ENCODE measurements around the gene SETD6.
"Not testable (repeated sequence)": the region's sequence is repeated elsewhere in the genome, so short reads cannot be mapped to it uniquely, and the experiment has no call there.

The SETD6 gene

GRCh38 chr16:58515125-58515870 lies at the start of gene SETD6:
SETD6 (plus strand) TSS chr16:58515517; CDS start chr16:58515538, 21 bp downstream.
- DNase-seq (ENCODE audit: low read depth in 3 of 3) = peak; percentile 46 to 80 (median 63)

- no peak for DNase-seq (ENCODE audit: low read depth in 3 of 3)
These were observed 49.5 kb upstream of the SETD6 start for GRCh38 chr16:58465817-58466216.

DNA sequence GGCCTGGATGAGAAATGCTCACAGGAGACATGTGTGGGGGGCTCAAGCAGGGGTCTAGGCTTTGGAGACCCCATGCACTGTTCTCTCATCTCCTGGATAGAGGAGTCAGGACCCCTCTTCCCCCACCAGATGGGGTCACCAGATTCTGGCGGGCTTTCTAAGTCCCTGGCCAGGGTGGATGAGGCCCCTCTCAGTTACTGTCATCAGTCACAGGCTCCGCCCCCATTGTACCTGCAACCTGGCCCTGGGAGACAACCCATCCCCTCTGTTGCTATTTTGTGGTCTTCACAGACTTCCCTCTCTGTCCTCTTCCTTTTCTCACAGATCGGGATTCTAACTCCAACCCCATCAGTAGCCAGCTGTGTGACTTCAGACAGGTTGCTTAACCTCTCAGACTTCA lies 48.9 kb upstream of the SETD6 start:
- DNase-seq (ENCODE audit: low read depth in 3 of 3) = no peak

GRCh38 chr16:58467905-58468304 lies 47.4 kb upstream of the SETD6 start:
- no peak for DNase-seq (ENCODE audit: low read depth in 3 of 3)

DNA sequence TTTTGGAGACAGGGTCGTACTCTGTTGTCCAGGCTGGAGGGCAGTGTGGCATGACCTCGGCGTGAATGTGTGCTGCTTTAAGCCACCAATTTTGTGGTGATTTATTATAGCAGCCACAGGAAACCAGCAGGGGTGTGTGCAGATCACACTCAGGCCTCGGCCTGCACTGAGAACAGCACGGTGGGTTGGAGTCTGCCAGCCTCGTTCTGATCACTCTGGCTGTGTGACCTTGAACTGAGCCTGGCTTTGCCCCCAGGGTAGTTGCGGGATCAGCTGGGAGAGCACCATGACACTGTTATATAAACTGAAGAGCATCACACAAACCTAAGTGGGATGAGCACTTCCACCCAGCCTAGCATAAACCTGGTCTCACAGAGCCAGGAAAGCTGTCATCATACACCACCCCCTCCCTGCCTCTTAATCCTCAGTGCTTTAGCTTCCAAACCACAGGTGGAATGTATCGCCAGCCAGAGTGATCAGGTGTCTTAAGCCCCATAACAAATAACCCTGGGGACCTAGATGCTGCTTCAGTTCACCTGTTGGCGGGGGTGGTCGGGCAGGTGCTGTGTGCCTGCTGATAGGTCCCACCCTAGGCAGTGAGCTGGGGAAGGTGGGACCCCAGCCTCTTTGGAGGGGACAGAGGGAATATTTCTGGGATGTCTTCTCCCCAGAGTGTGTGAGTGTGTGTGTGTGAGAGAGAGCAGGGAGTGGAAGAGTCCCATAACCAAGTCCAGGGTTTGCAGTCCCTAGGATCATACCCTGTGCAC lies 43.9 kb upstream of the SETD6 start:
- no peak for DNase-seq (ENCODE audit: low read depth in 3 of 3)

DNA sequence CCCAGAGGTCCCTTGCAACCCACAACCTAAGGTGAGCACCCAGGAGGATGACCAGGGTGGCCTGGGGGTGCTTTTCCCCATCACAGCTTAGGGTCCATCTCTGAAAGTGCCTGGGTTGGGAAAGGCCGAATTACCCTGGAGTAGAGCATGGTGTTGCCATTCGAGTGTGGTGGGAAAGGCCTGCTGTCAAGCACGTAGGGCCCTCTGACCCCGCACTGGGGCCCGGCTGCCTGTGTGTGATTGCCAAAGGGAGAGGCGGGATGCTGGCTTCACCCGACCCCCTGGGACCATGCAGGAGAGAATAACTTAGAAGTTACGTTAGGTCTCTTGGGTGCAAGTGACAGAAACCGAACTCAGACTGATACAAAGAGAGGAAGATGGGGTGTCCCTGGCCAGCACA lies 43.1 kb upstream of the SETD6 start:
- DNase-seq (ENCODE audit: low read depth in 3 of 3) = no peak

DNA sequence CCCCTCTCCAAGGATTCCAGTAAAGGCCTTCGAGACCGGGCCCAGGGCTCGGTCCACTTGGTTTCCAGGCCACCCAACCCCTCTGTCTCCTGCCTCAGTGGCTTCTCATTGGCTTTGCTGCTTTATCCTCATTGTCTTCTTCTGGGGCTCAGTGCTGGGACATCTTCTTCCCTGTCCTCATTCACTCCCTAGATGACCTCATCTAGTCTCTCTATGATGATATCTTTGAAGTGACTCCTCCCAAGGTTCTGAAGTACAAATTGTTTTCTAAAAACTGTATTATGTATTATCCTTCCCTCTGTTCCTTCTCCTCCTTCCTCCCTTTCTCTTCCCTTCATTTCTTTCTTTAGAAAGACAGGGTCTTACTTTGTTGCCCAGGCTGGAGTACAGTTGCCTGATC lies 42.5 kb upstream of the SETD6 start:
- DNase-seq (ENCODE audit: low read depth in 3 of 3) = no peak

DNA sequence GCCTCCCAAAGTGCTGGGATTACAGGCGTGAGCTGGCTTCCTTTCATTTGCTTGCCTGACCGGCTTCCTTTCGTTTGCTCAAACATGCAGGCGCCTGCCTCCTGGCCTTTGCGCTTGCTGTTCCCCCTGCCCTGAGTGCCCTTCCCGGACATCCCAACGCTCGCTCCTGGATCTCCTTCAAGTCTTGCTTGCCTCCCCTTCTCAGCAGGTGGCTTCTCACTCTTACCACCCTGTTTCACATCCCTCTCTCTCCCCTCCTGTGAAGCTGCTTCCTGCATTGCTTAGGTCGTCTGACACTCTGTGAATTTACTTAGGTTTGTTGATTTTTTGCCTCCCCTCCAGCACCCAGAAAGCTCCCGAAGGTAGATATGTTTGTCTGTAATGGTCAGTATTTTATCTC lies 41.0 kb upstream of the SETD6 start:
- no peak for DNase-seq (ENCODE audit: low read depth in 3 of 3)

- DNase-seq (ENCODE audit: low read depth in 3 of 3) = no peak
These were observed 40.2 kb upstream of the SETD6 start for GRCh38 chr16:58475091-58475619.

GRCh38 chr16:58476791-58477190 lies 38.5 kb upstream of the SETD6 start:
- DNase-seq (ENCODE audit: low read depth in 3 of 3) = no peak

- no peak for DNase-seq (ENCODE audit: low read depth in 3 of 3)
These were observed 36.9 kb upstream of the SETD6 start for GRCh38 chr16:58478427-58478826.

GRCh38 chr16:58481226-58481869 lies 34.0 kb upstream of the SETD6 start:
- DNase-seq (ENCODE audit: low read depth in 3 of 3) = no peak

- DNase-seq (ENCODE audit: low read depth in 3 of 3) = no peak
These were observed 33.4 kb upstream of the SETD6 start for GRCh38 chr16:58481931-58482330.

GRCh38 chr16:58485184-58485887 lies 30.0 kb upstream of the SETD6 start:
- no peak for DNase-seq (ENCODE audit: low read depth in 3 of 3)

DNA sequence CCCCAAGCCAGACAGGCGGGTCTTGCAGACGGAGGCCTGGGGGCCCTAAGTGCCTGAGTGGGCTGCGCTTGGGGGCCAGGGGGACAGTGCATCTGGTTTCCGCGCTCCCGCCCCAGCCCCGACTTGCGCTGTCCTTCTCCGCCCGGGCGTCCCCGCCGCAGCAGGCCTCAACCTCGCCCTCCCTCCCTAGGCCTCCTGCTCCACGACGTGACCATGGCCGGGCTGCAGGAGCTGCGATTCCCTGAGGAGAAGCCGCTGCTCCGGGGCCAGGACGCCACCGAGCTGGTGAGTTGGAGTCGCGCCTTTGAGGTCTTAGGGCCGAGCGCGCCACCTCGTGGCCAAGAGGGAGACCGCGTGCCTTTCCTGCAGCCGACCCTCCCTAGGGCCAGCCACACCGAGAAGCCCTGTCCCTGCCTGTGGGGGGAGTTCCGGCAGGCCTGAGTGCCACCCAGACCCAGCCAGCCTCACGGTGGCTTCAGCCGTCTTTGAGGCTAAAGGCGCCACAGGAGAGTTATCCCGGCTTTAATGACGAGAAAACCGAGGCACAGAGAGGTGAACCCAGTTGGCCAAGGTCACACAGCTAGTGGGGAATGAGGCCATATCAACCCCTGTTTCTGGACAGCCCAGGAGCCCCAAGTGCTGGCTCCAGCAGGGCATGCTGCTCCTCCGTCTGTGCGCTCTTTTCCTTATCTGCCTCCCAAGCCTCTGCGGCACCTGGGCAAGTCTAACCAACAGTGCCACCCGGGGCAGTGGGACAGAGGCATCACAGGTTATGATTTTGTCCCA lies 27.6 kb upstream of the SETD6 start:
- peak; percentile 43 to 63 (median 50) for DNase-seq (ENCODE audit: low read depth in 3 of 3)

DNA sequence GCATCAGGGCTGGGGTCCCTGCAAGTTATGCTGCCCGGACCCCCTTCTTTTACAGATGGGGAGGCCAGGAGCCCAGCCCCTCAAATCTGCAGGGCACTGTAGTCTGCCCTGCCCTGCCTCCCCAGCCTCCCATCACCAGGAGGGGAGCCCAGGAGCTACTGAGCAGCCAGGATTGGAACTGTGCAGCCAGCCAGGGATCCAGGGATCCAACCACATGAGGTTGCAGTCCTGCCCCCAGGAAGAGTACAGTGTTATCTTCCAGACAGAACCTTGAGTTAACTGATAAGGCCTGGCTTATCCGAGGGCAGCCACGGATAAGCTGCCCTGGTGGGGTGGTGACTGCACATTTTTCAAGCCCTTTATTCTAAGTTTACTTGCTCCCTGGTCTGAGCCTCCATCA lies 26.8 kb upstream of the SETD6 start:
- DNase-seq (ENCODE audit: low read depth in 3 of 3) = no peak

GRCh38 chr16:58490065-58490464 lies 25.3 kb upstream of the SETD6 start:
- DNase-seq (ENCODE audit: low read depth in 3 of 3) = no peak

DNA sequence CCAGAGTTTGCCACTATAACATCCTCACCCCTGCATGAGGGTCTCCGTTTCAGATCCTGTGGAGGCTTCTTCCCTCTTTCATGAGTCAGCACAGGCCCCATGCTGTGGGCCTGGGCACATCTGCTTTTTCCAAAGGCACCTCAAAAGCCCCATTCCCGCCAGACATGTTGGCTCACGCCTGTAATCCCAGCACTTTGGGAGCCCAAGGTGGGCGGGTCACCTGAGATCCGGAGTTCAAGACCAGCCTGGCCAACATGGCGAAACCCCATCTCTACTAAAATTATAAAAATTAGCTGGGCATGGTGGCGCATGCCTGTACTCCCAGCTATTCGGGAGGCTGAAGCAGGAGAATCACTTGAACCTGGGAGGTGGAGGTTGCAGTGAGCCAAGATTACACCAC lies 24.8 kb upstream of the SETD6 start:
- DNase-seq (ENCODE audit: low read depth in 3 of 3) = not testable (repeated sequence)

GRCh38 chr16:58492066-58492465 lies 23.3 kb upstream of the SETD6 start:
- no peak for DNase-seq (ENCODE audit: low read depth in 3 of 3)

- no peak for DNase-seq (ENCODE audit: low read depth in 3 of 3)
These were observed 22.6 kb upstream of the SETD6 start for GRCh38 chr16:58492735-58493134.
